Adipose tissue (tissue), 3 donors: ENCODE measurements around the gene NPHP4. TPM values are rescaled to one million over a fixed set of nuclear protein-coding genes. Genes with fewer than 3 reads are reported as not detected.
"Not testable (repeated sequence)": the region's sequence is repeated elsewhere in the genome, so short reads cannot be mapped to it uniquely, and the experiment has no call there.

Experiments used
- H3K27ac ChIP-seq: one replicate; pipeline ENCODE4 v1.5.1; 2013; ENCODE audit warnings: low read depth, low read length
- WGBS, 3 donors: extraction: QIAGEN DNeasy Blood & Tissue Kit; methylation state at CpG; one replicate each; pipeline ENCODE4 v1.1.7; 2013; 5-methylcytosine and 5-hydroxymethylcytosine counted together
- polyA plus RNA-seq, 3 donors: library from polyadenylated mRNA; stranded (reverse); fragments of 200-250 nt; gene quantifications; one replicate each; pipeline ENCODE4 v1.2.3, GENCODE V29; 2013
- donor health status: healthy with polysubstance abuse.
- donor health status: Bipolar disorder and iron deficiency.
- donor health status: healthy.

The NPHP4 gene
- polyA plus RNA-seq, 3 donors: 5.0 to 14.3 (median 6.4) TPM

GRCh38 chr1:5901150-5901549, 91.1 kb downstream of the NPHP4 start:
- 70 to 88% (median 70%) methylated on average over 5 of the region's 5 CpGs for WGBS, 3 donors
- H3K27ac ChIP-seq: no peak overlapping the region

GRCh38 chr1:5898266-5898665, 94.0 kb downstream of the NPHP4 start:
- H3K27ac ChIP-seq: no peak overlapping the region
- 96 to 97% (median 96%) methylated on average over 17 of the region's 17 CpGs for WGBS, 3 donors

- WGBS, 3 donors: 84 to 87% (median 87%) methylated on average over 29 of the region's 29 CpGs
- no peak overlapping the region for H3K27ac ChIP-seq
Observed at GRCh38 chr1:5896706-5897660, 95.2 kb downstream of the NPHP4 start.

- WGBS, 3 donors: 93 to 95% (median 94%) methylated on average over 30 of the region's 30 CpGs
- no peak overlapping the region for H3K27ac ChIP-seq
Observed at GRCh38 chr1:5895446-5896406, 96.5 kb downstream of the NPHP4 start.

GRCh38 chr1:5893699-5894278, 98.4 kb downstream of the NPHP4 start:
- not testable (repeated sequence) for H3K27ac ChIP-seq
- 84 to 90% (median 89%) methylated on average over 12 of the region's 12 CpGs for WGBS, 3 donors

- no peak overlapping the region for H3K27ac ChIP-seq
- WGBS, 3 donors: 93 to 95% (median 95%) methylated on average over 8 of the region's 8 CpGs
Observed at GRCh38 chr1:5892329-5892728, 99.9 kb downstream of the NPHP4 start.

GRCh38 chr1:5891736-5892135, 100.5 kb downstream of the NPHP4 start:
- WGBS, 3 donors: 83 to 86% (median 86%) methylated on average over 9 of the region's 9 CpGs
- H3K27ac ChIP-seq: no peak overlapping the region

- no peak overlapping the region for H3K27ac ChIP-seq
- 86 to 91% (median 90%) methylated on average over 8 of the region's 8 CpGs for WGBS, 3 donors
Observed at GRCh38 chr1:5891137-5891536, 101.1 kb downstream of the NPHP4 start.

GRCh38 chr1:5890346-5891106, 101.7 kb downstream of the NPHP4 start:
- no peak overlapping the region for H3K27ac ChIP-seq
- WGBS, 3 donors: 88 to 92% (median 90%) methylated on average over 22 of the region's 22 CpGs

- no peak overlapping the region for H3K27ac ChIP-seq
- WGBS, 3 donors: 66 to 70% (median 67%) methylated on average over 11 to 12 of the region's 12 CpGs
Observed at GRCh38 chr1:5889901-5890300, 102.3 kb downstream of the NPHP4 start.

GRCh38 chr1:5889462-5889861, 102.8 kb downstream of the NPHP4 start:
- 90 to 93% (median 91%) methylated on average over 12 of the region's 12 CpGs for WGBS, 3 donors
- H3K27ac ChIP-seq: no peak overlapping the region

- H3K27ac ChIP-seq: no peak overlapping the region
- 82 to 86% (median 84%) methylated on average over 13 of the region's 13 CpGs for WGBS, 3 donors
Observed at GRCh38 chr1:5888606-5889211, 103.5 kb downstream of the NPHP4 start.

GRCh38 chr1:5887971-5888361, 104.3 kb downstream of the NPHP4 start:
- H3K27ac ChIP-seq: no peak overlapping the region
- 80 to 91% (median 83%) methylated on average over 14 to 15 of the region's 15 CpGs for WGBS, 3 donors

GRCh38 chr1:5887349-5887970, 104.8 kb downstream of the NPHP4 start:
- 87 to 95% (median 91%) methylated on average over 23 of the region's 23 CpGs for WGBS, 3 donors

GRCh38 chr1:5886541-5887348, 105.5 kb downstream of the NPHP4 start:
- no peak overlapping the region for H3K27ac ChIP-seq
- WGBS, 3 donors: 92 to 95% (median 92%) methylated on average over 25 of the region's 25 CpGs

More at GRCh38 chr1:5887349-5887970, 104.8 kb downstream of the NPHP4 start:
- no peak overlapping the region for H3K27ac ChIP-seq

GRCh38 chr1:5886140-5886483, 106.1 kb downstream of the NPHP4 start:
- WGBS, 3 donors: 91 to 94% (median 94%) methylated on average over 10 of the region's 10 CpGs

More at GRCh38 chr1:5886140-5886483, 106.1 kb downstream of the NPHP4 start:
- H3K27ac ChIP-seq: no peak overlapping the region
